ENCODE measurements around the gene ZNF326. TPM values are rescaled to one million over a fixed set of nuclear protein-coding genes. Genes with fewer than 3 reads are reported as not detected.

ZNF326 gene
- total and polyA plus RNA-seq, 2 of the 4 experiments (the other 2 are of a cell fraction): 4.5 to 17.0 TPM

GRCh38 chr1:89959719-89960118 lies 35.2 kb upstream of the ZNF326 start:
- H3K9me3 ChIP-seq (ENCODE audit: control insufficient read depth, insufficient read depth, low read length): peaks cover 2% of the 10 kb centered on the region; the same call in 1 of the 2 replicates
- H3K18ac ChIP-seq (ENCODE audit: low read depth, low read length): no peak overlapping the region
- H2AFZ ChIP-seq (replicated peaks; ENCODE audit: low read length, poor library complexity): no peak overlapping the region
- H3K36me3 ChIP-seq (ENCODE audit: control insufficient read depth, insufficient read depth, low read length): no peaks in the 10 kb centered on the region
- H3K14ac ChIP-seq (replicated peaks; ENCODE audit: low read depth, low read length): no peak overlapping the region
- H3K9me1 ChIP-seq (ENCODE audit: insufficient read depth, low read length): peaks cover 8% of the 10 kb centered on the region
- peaks cover 6% of the 10 kb centered on the region for H3K4me1 ChIP-seq (ENCODE audit: control insufficient read depth, insufficient read depth, low read length)
- H3K4ac ChIP-seq (ENCODE audit: low read depth, low read length): no peak overlapping the region
- H3K79me1 ChIP-seq (ENCODE audit: low read depth in 1 of 2, low read length in 2 of 2): 0 out of 4 replicates have a peak, but pooled peaks cover 0 to 5% of the 10 kb centered on the region in 2 experiments
- H2BK15ac ChIP-seq (ENCODE audit: low read depth, low read length): no peak overlapping the region
- ChIA-PET POLR2A (ENCODE audit: unreplicated experiment) (no interaction called here), CTCF (no interaction called here)
- H4K8ac ChIP-seq (ENCODE audit: low read depth in 2 of 2, low read length in 2 of 2): no peak overlapping the region
- no peak overlapping the region for H4K91ac ChIP-seq (ENCODE audit: insufficient read depth, low read depth, low read length)
- no CpG with 5 or more reads among the region's 2 CpGs for WGBS, 2 experiments (ENCODE audit: extremely low coverage in 2 of 2, insufficient read length in 1 of 2)
- no TSS peak for BruUV-seq (replicated peaks)
- H3K9ac ChIP-seq (ENCODE audit: low read depth, low read length): no peak overlapping the region
- dilution Hi-C loops (cut with HindIII; ENCODE audit: low sequenced_read_pairs, unreplicated experiment) (no loop called here), in situ Hi-C loops (cut with MboI; ENCODE audit: low sequenced_read_pairs) (no loop called here), intact Hi-C loops (cut with micrococcal nuclease) (no loop called here)
- H4K5ac ChIP-seq (ENCODE audit: low read depth, low read length): no peak overlapping the region
- H2BK5ac ChIP-seq (ENCODE audit: low read depth, low read length, poor library complexity, severe bottlenecking): no peak overlapping the region
- H3K4me2 ChIP-seq (ENCODE audit: low read depth, low read length): no peak overlapping the region
- H3K27ac ChIP-seq (ENCODE audit: insufficient read depth, low read length): no peak overlapping the region
- 0 out of 2 replicates have a peak, but pooled peaks cover 5% of the 10 kb centered on the region for H4K20me1 ChIP-seq (ENCODE audit: insufficient read depth, low read length)
- H2AK5ac ChIP-seq (ENCODE audit: low read depth, low read length): no peak overlapping the region
- DNase-seq: no peak
- H2BK120ac ChIP-seq (ENCODE audit: low read depth, low read length): no peak overlapping the region
- H3K56ac ChIP-seq (ENCODE audit: extremely low read depth, insufficient read depth, low read length): no peak overlapping the region
- no peak overlapping the region for H2AK9ac ChIP-seq (replicated peaks; ENCODE audit: low read depth, low read length, poor library complexity)
- no peak overlapping the region for H3K4me3 ChIP-seq (ENCODE audit: insufficient read depth, low read depth, low read length)
- H3K23ac ChIP-seq (ENCODE audit: low read depth, low read length): no peak overlapping the region
- TF ChIP-seq SMC3 (IDR thresholded peaks at IDR 0.05; ENCODE audit: low read depth, low read length): no peak
- no peak for TF ChIP-seq POLR2A (IDR thresholded peaks at IDR 0.05; ENCODE audit: low read depth, low read length)
- TF ChIP-seq MAFK (IDR thresholded peaks at IDR 0.05; ENCODE audit: low read depth, low read length): no peak
- no peak for TF ChIP-seq USF2 (IDR thresholded peaks at IDR 0.05; ENCODE audit: low read depth, low read length)
- no peak for TF ChIP-seq MAZ (IDR thresholded peaks at IDR 0.05; ENCODE audit: borderline replicate concordance, low read depth, low read length)
- TF ChIP-seq RCOR1 (IDR thresholded peaks at IDR 0.05; ENCODE audit: insufficient replicate concordance, low read length): no peak
- no peak for TF ChIP-seq FOS (IDR thresholded peaks at IDR 0.05; ENCODE audit: low read depth, low read length)
- no peak for TF ChIP-seq RFX5 (IDR thresholded peaks at IDR 0.05; ENCODE audit: low read depth, low read length)
- no peak for TF ChIP-seq MXI1 (IDR thresholded peaks at IDR 0.05; ENCODE audit: borderline replicate concordance, low read depth, low read length)
- TF ChIP-seq NFE2L2 (IDR thresholded peaks at IDR 0.05; ENCODE audit: low read depth, low read length): no peak
- no peak for TF ChIP-seq CEBPB (IDR thresholded peaks at IDR 0.05; ENCODE audit: low read depth, low read length)
- no peak for TF ChIP-seq RAD21 (IDR thresholded peaks at IDR 0.05; ENCODE audit: low read length)
- TF ChIP-seq, protein P1, sequence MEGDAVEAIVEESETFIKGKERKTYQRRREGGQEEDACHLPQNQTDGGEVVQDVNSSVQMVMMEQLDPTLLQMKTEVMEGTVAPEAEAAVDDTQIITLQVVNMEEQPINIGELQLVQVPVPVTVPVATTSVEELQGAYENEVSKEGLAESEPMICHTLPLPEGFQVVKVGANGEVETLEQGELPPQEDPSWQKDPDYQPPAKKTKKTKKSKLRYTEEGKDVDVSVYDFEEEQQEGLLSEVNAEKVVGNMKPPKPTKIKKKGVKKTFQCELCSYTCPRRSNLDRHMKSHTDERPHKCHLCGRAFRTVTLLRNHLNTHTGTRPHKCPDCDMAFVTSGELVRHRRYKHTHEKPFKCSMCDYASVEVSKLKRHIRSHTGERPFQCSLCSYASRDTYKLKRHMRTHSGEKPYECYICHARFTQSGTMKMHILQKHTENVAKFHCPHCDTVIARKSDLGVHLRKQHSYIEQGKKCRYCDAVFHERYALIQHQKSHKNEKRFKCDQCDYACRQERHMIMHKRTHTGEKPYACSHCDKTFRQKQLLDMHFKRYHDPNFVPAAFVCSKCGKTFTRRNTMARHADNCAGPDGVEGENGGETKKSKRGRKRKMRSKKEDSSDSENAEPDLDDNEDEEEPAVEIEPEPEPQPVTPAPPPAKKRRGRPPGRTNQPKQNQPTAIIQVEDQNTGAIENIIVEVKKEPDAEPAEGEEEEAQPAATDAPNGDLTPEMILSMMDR (conservative IDR thresholded peaks at IDR 0.05; ENCODE audit: low read depth, low read length): no peak
- TF ChIP-seq BHLHE40 (IDR thresholded peaks at IDR 0.05; ENCODE audit: low read depth, low read length): no peak
- TF ChIP-seq, protein P2, sequence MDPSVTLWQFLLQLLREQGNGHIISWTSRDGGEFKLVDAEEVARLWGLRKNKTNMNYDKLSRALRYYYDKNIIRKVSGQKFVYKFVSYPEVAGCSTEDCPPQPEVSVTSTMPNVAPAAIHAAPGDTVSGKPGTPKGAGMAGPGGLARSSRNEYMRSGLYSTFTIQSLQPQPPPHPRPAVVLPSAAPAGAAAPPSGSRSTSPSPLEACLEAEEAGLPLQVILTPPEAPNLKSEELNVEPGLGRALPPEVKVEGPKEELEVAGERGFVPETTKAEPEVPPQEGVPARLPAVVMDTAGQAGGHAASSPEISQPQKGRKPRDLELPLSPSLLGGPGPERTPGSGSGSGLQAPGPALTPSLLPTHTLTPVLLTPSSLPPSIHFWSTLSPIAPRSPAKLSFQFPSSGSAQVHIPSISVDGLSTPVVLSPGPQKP (IDR thresholded peaks at IDR 0.05; ENCODE audit: borderline replicate concordance, low read depth, low read length): no peak
- TF ChIP-seq CHD1 (IDR thresholded peaks at IDR 0.05; ENCODE audit: low read depth, low read length): no peak
- H3K27me3 ChIP-seq (ENCODE audit: control insufficient read depth, insufficient read depth, low read length): no peaks in the 10 kb centered on the region
- no peak for ATAC-seq (ENCODE audit: low read depth)
- H2BK20ac ChIP-seq (ENCODE audit: low read depth, low read length): no peak overlapping the region
